ENCODE data around the gene MT1M. TPM values are rescaled to one million over a fixed set of nuclear protein-coding genes. Genes with fewer than 3 reads are reported as not detected.

The MT1M gene
- total and polyA plus RNA-seq, 2 of the 4 experiments (the other 2 are of a cell fraction) = 0.10 TPM; not detected in 1

DNA sequence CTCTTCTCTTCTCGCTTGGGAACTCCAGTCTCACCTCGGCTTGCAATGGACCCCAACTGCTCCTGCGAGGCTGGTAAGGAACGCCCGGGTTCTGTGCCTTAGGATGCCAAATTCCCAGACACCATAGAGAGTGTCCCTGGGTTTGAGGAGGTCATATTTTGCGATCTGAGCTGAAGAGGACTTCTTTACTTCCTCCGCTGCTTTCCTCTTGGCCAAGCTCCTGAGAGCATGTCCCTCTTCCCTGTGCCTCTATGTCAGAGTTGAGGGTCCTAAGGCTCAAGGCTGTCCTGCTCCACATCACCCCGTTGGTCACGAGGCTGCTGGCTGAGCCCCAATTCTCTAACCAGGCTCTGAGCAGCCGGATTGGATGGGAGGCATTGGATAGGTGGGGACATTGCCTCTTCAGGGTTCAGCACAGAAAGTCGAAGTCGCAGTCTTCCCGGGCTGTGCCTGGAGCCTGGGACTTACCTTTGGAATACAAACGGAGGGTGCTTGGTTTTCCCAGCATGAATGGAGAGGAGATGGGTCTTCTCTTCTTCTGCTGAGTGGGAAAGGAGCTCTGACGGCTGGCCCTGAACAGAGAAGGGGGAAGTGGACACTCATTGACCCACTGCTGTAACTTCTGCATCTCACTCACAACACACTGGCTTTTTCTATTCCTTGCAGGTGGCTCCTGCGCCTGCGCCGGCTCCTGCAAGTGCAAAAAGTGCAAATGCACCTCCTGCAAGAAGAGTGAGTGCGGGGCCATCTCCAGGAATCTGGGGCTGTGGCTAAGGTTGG, 37.6 kb downstream of the MT1M start:
- Histone ChIP-seq H2BK120ac (ENCODE audit: low read depth, low read length) (no peak overlapping the region), H3K23ac (ENCODE audit: low read depth, low read length) (no peak overlapping the region), H2AK9ac (replicated peaks; ENCODE audit: low read depth, low read length, poor library complexity) (no peak overlapping the region), H3K9me3 (ENCODE audit: control insufficient read depth, insufficient read depth, low read length) (no peaks in the 10 kb centered on the region), H3K4me1 (ENCODE audit: control insufficient read depth, insufficient read depth, low read length) (peaks cover 13% of the 10 kb centered on the region), H2BK5ac (ENCODE audit: low read depth, low read length, poor library complexity, severe bottlenecking) (no peak overlapping the region), H2AK5ac (ENCODE audit: low read depth, low read length) (no peak overlapping the region), H3K79me1 (ENCODE audit: low read depth in 1 of 2, low read length in 2 of 2) (no peaks in the 10 kb centered on the region), H3K18ac (ENCODE audit: low read depth, low read length) (no peak overlapping the region), H4K20me1 (ENCODE audit: insufficient read depth, low read length) (peaks cover 4% of the 10 kb centered on the region; the same call in 1 of the 2 replicates), H2AFZ (replicated peaks; ENCODE audit: low read length, poor library complexity) (no peak overlapping the region), H3K4ac (ENCODE audit: low read depth, low read length) (no peak overlapping the region), H4K5ac (ENCODE audit: low read depth, low read length) (no peak overlapping the region), H2BK15ac (ENCODE audit: low read depth, low read length) (no peak overlapping the region), H2BK20ac (ENCODE audit: low read depth, low read length) (no peak overlapping the region), H3K4me2 (ENCODE audit: low read depth, low read length) (no peak overlapping the region), H3K27ac (ENCODE audit: insufficient read depth, low read length) (no peak overlapping the region), H3K14ac (replicated peaks; ENCODE audit: low read depth, low read length) (no peak overlapping the region), H3K36me3 (ENCODE audit: control insufficient read depth, insufficient read depth, low read length) (no peaks in the 10 kb centered on the region), H3K9ac (ENCODE audit: low read depth, low read length) (no peak overlapping the region), H3K56ac (ENCODE audit: extremely low read depth, insufficient read depth, low read length) (no peak overlapping the region), H4K91ac (ENCODE audit: insufficient read depth, low read depth, low read length) (no peak overlapping the region), H3K4me3 (ENCODE audit: insufficient read depth, low read depth, low read length) (no peak overlapping the region), H3K9me1 (ENCODE audit: insufficient read depth, low read length) (peaks cover 5% of the 10 kb centered on the region), H3K27me3 (ENCODE audit: control insufficient read depth, insufficient read depth, low read length) (peaks cover 53% of the 10 kb centered on the region), H4K8ac (ENCODE audit: low read depth in 2 of 2, low read length in 2 of 2) (no peak overlapping the region)
- intact Hi-C loops (cut with micrococcal nuclease) = no loop called here
- BruUV-seq (replicated peaks) = no TSS peak
- CTCF ChIA-PET = no interaction called here
- POLR2A ChIA-PET (ENCODE audit: unreplicated experiment) = interaction anchor here (0.6 to 0.7 kb wide), 2 partner anchors 43 to 178 kb away, joined by 3 read pairs; no protein-coding TSS in a partner anchor
- no peak for ATAC-seq (ENCODE audit: low read depth)
- no peak for DNase-seq
- in situ Hi-C loops (cut with MboI; ENCODE audit: low sequenced_read_pairs) = no loop called here
- WGBS, 2 experiments (ENCODE audit: extremely low coverage in 2 of 2, insufficient read length in 1 of 2) = 30% methylated on average over 5 of the region's 19 CpGs; no CpG with 5 or more reads in 1 of the 2 experiments
- dilution Hi-C loops (cut with HindIII; ENCODE audit: low sequenced_read_pairs, unreplicated experiment) = no loop called here
- TF ChIP-seq RAD21 (IDR thresholded peaks at IDR 0.05; ENCODE audit: low read length) (no peak), MAZ (IDR thresholded peaks at IDR 0.05; ENCODE audit: borderline replicate concordance, low read depth, low read length) (no peak), RFX5 (IDR thresholded peaks at IDR 0.05; ENCODE audit: low read depth, low read length) (no peak), NFE2L2 (IDR thresholded peaks at IDR 0.05; ENCODE audit: low read depth, low read length) (no peak), CEBPB (IDR thresholded peaks at IDR 0.05; ENCODE audit: low read depth, low read length) (no peak), CHD1 (IDR thresholded peaks at IDR 0.05; ENCODE audit: low read depth, low read length) (no peak), MXI1 (IDR thresholded peaks at IDR 0.05; ENCODE audit: borderline replicate concordance, low read depth, low read length) (no peak), SMC3 (IDR thresholded peaks at IDR 0.05; ENCODE audit: low read depth, low read length) (no peak), BHLHE40 (IDR thresholded peaks at IDR 0.05; ENCODE audit: low read depth, low read length) (no peak), FOS (IDR thresholded peaks at IDR 0.05; ENCODE audit: low read depth, low read length) (no peak), RCOR1 (IDR thresholded peaks at IDR 0.05; ENCODE audit: insufficient replicate concordance, low read length) (no peak), MAFK (IDR thresholded peaks at IDR 0.05; ENCODE audit: low read depth, low read length) (no peak)
- TF ChIP-seq, protein P1, sequence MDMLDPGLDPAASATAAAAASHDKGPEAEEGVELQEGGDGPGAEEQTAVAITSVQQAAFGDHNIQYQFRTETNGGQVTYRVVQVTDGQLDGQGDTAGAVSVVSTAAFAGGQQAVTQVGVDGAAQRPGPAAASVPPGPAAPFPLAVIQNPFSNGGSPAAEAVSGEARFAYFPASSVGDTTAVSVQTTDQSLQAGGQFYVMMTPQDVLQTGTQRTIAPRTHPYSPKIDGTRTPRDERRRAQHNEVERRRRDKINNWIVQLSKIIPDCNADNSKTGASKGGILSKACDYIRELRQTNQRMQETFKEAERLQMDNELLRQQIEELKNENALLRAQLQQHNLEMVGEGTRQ (IDR thresholded peaks at IDR 0.05; ENCODE audit: low read depth, low read length) = no peak
- TF ChIP-seq, protein P2, sequence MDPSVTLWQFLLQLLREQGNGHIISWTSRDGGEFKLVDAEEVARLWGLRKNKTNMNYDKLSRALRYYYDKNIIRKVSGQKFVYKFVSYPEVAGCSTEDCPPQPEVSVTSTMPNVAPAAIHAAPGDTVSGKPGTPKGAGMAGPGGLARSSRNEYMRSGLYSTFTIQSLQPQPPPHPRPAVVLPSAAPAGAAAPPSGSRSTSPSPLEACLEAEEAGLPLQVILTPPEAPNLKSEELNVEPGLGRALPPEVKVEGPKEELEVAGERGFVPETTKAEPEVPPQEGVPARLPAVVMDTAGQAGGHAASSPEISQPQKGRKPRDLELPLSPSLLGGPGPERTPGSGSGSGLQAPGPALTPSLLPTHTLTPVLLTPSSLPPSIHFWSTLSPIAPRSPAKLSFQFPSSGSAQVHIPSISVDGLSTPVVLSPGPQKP (IDR thresholded peaks at IDR 0.05; ENCODE audit: borderline replicate concordance, low read depth, low read length) = no peak
- TF ChIP-seq, protein P3, sequence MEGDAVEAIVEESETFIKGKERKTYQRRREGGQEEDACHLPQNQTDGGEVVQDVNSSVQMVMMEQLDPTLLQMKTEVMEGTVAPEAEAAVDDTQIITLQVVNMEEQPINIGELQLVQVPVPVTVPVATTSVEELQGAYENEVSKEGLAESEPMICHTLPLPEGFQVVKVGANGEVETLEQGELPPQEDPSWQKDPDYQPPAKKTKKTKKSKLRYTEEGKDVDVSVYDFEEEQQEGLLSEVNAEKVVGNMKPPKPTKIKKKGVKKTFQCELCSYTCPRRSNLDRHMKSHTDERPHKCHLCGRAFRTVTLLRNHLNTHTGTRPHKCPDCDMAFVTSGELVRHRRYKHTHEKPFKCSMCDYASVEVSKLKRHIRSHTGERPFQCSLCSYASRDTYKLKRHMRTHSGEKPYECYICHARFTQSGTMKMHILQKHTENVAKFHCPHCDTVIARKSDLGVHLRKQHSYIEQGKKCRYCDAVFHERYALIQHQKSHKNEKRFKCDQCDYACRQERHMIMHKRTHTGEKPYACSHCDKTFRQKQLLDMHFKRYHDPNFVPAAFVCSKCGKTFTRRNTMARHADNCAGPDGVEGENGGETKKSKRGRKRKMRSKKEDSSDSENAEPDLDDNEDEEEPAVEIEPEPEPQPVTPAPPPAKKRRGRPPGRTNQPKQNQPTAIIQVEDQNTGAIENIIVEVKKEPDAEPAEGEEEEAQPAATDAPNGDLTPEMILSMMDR (conservative IDR thresholded peaks at IDR 0.05; ENCODE audit: low read depth, low read length) = no peak
